SK-N-SH (cell line): ENCODE data around the gene USP6. TPM values are rescaled to one million over a fixed set of nuclear protein-coding genes. Genes with fewer than 3 reads are reported as not detected.
"Not testable (repeated sequence)": the region's sequence is repeated elsewhere in the genome, so short reads cannot be mapped to it uniquely, and the experiment has no call there.

Source experiments
- CTCF ChIA-PET: fragments of 300-600, 350-600 bp; formaldehyde crosslinking; extraction: SDS; loops from one replicate; lab custom pipeline; 2021; lab: Yijun Ruan, JAX
- POLR2A ChIA-PET: fragments of 350-600 bp; sonication (Branson Sonifier 250); formaldehyde crosslinking; extraction: SDS; loops from one replicate; lab custom pipeline; 2020; ENCODE audit warnings: antibody characterized with exemption, inconsistent platforms; lab: Yijun Ruan, JAX
- DNase-seq: peaks from one replicate; pipeline ENCODE4 v3.0.0; 2012
- H2AFZ ChIP-seq: fragments of 200-600 bp; sonication (generic); 2 replicates; pipeline ENCODE4 v1.8.1; 2016; ENCODE audit warnings: antibody characterized with exemption, mild to moderate bottlenecking, low read depth
- H3F3A ChIP-seq: fragments of 200-600 bp; sonication (generic); replicated peaks from 2 replicates; pipeline ENCODE3; 2016; ENCODE audit warnings: antibody characterized with exemption, mild to moderate bottlenecking; ENCODE audit not compliant: insufficient read depth
- H3K27ac ChIP-seq, 2 experiments: fragments of 200-500 bp in 1 of 2; fragments of 200-600 bp in 1 of 2; sonication (Bioruptor generic) in 1 of 2; sonication (generic), shearing (Covaris generic) in 1 of 2; 2 replicates each; pipeline versions ENCODE4 v1.5.1 to v1.6.1; 2014 to 2016; ENCODE audit warnings: low read depth in 2 of 2, inconsistent platforms in 1 of 2, low read length in 1 of 2, mild to moderate bottlenecking in 1 of 2, mixed read lengths in 1 of 2
- H3K27me3 ChIP-seq: fragments of 200-600 bp; sonication (generic), shearing (Covaris generic); 2 replicates; pipeline ENCODE4 v1.6.1; 2016; ENCODE audit warnings: mixed run types; ENCODE audit not compliant: insufficient read depth
- H3K36me3 ChIP-seq, 2 experiments: fragments of 200-500 bp in 1 of 2; fragments of 200-600 bp in 1 of 2; sonication (Bioruptor generic) in 1 of 2; sonication (generic) in 1 of 2; replicated peaks in 1 of 2; 2 replicates each; pipeline versions ENCODE3 to v1.5.1; 2014 to 2016; ENCODE audit warnings: low read length in 1 of 2, mild to moderate bottlenecking in 1 of 2; ENCODE audit not compliant: insufficient read depth in 2 of 2, control insufficient read depth in 1 of 2
- H3K4me1 ChIP-seq, 2 experiments: fragments of 200-500 bp in 1 of 2; fragments of 200-600 bp in 1 of 2; sonication (Bioruptor generic) in 1 of 2; sonication (generic), shearing (Covaris generic) in 1 of 2; 2 replicates each; pipeline versions ENCODE4 v1.5.1 to v1.6.1; 2014 to 2016; ENCODE audit warnings: low read depth in 1 of 2, low read length in 1 of 2, mixed run types in 1 of 2; ENCODE audit not compliant: insufficient read depth in 2 of 2, control insufficient read depth in 1 of 2
- H3K4me2 ChIP-seq: fragments of 200-600 bp; sonication (generic), shearing (Covaris generic); 2 replicates; pipeline ENCODE4 v1.6.1; 2017; ENCODE audit warnings: mixed run types
- H3K4me3 ChIP-seq, 2 experiments: fragments of 200-500 bp in 1 of 2; fragments of 200-600 bp in 1 of 2; sonication (Bioruptor generic) in 1 of 2; sonication (generic), shearing (Covaris generic) in 1 of 2; 2 replicates each; pipeline versions ENCODE4 v1.5.1 to v1.8.1; 2014 to 2016; ENCODE audit warnings: low read depth in 2 of 2, inconsistent platforms in 1 of 2, low read length in 1 of 2, mild to moderate bottlenecking in 1 of 2, mixed read lengths in 1 of 2, moderate library complexity in 1 of 2
- H3K79me2 ChIP-seq: fragments of 200-600 bp; sonication (generic); 2 replicates; pipeline ENCODE4 v1.8.1; 2017; ENCODE audit warnings: mild to moderate bottlenecking; ENCODE audit not compliant: insufficient read depth
- H3K9ac ChIP-seq: fragments of 200-600 bp; sonication (generic); 2 replicates; pipeline ENCODE4 v1.6.1; 2017; ENCODE audit warnings: mixed run types
- H3K9me2 ChIP-seq: fragments of 200-600 bp; sonication (generic); 2 replicates; pipeline ENCODE4 v1.6.1; 2017; ENCODE audit warnings: mixed run types
- H3K9me3 ChIP-seq: fragments of 200-600 bp; sonication (generic); 2 replicates; pipeline ENCODE4 v1.6.1; 2017; ENCODE audit warnings: mixed run types, mild to moderate bottlenecking, moderate library complexity
- H4K20me1 ChIP-seq: fragments of 200-600 bp; sonication (generic); 2 replicates; pipeline ENCODE4 v1.6.1; 2017; ENCODE audit warnings: mild to moderate bottlenecking, mixed run types; ENCODE audit not compliant: insufficient read depth
- CHD2 ChIP-seq: fragments of 150-350 bp; IDR thresholded peaks from 2 replicates; pipeline ENCODE4 v1.6.1; 2018; ENCODE audit warnings: low read length; ENCODE audit not compliant: partially characterized antibody
- ELF1 ChIP-seq: IDR thresholded peaks from 2 replicates; pipeline ENCODE4 v1.4.0; 2012
- EP300 ChIP-seq, 2 experiments: IDR thresholded peaks; 2 replicates each; pipeline versions ENCODE4 v1.4.0 to v1.6.1; 2012; ENCODE audit warnings: borderline replicate concordance in 1 of 2, low read depth in 1 of 2, low read length in 1 of 2
- EZH2phosphoT487 ChIP-seq: fragments of 200-600 bp; sonication (generic); IDR thresholded peaks from 2 replicates; pipeline ENCODE4 v1.6.1; 2017; ENCODE audit warnings: low read depth, mixed run types, mild to moderate bottlenecking, antibody characterized with exemption, moderate library complexity, borderline replicate concordance
- FOXM1 ChIP-seq: IDR thresholded peaks from 2 replicates; pipeline ENCODE4 v1.4.0; 2012; ENCODE audit warnings: low read depth, mild to moderate bottlenecking
- GATA2 ChIP-seq: sonication (generic); formaldehyde crosslinking; IDR thresholded peaks from 2 replicates; pipeline ENCODE4 v1.5.0; 2020; ENCODE audit warnings: mild to moderate bottlenecking, missing genetic modification reagents
- IRF3 ChIP-seq: fragments of 150-350 bp; IDR thresholded peaks from 2 replicates; pipeline ENCODE4 v1.6.1; 2016; ENCODE audit warnings: mild to moderate bottlenecking, low read depth, low read length
- JUND ChIP-seq: IDR thresholded peaks from 2 replicates; pipeline ENCODE4 v1.4.0; 2012
- MAX ChIP-seq: IDR thresholded peaks from 2 replicates; pipeline ENCODE4 v1.4.0; 2012; ENCODE audit warnings: low read depth
- MEF2A ChIP-seq: IDR thresholded peaks from 2 replicates; pipeline ENCODE4 v1.4.0; 2012; ENCODE audit warnings: low read depth, borderline replicate concordance
- MXI1 ChIP-seq: IDR thresholded peaks from 2 replicates; pipeline ENCODE4 v1.6.1; 2012; ENCODE audit warnings: mild to moderate bottlenecking, low read depth, low read length, improper control_type of control experiment
- PBX3 ChIP-seq: IDR thresholded peaks from 2 replicates; pipeline ENCODE4; 2012
- POLR2AphosphoS5 ChIP-seq: IDR thresholded peaks from 2 replicates; pipeline ENCODE4 v1.6.1; 2012; ENCODE audit warnings: low read depth, low read length
- RFX5 ChIP-seq: IDR thresholded peaks from 2 replicates; pipeline ENCODE4 v1.6.1; 2012; ENCODE audit warnings: mild to moderate bottlenecking, improper control_type of control experiment, low read length
- TAF1 ChIP-seq: IDR thresholded peaks from 2 replicates; pipeline ENCODE4 v1.6.1; 2012; ENCODE audit warnings: low read depth, mild to moderate bottlenecking, low read length, moderate library complexity, borderline replicate concordance
- TCF12 ChIP-seq: IDR thresholded peaks from 2 replicates; pipeline ENCODE4 v1.4.0; 2012
- TEAD4 ChIP-seq: IDR thresholded peaks from 2 replicates; pipeline ENCODE4 v1.4.0; 2012; ENCODE audit warnings: mild to moderate bottlenecking, borderline replicate concordance; ENCODE audit not compliant: insufficient read depth
- USF1 ChIP-seq: IDR thresholded peaks from 2 replicates; pipeline ENCODE4 v1.4.0; 2012; ENCODE audit warnings: low read depth, borderline replicate concordance
- YY1 ChIP-seq: IDR thresholded peaks from 2 replicates; pipeline ENCODE4 v1.4.0; 2012; ENCODE audit warnings: low read depth, mild to moderate bottlenecking
- ZBTB33 ChIP-seq: IDR thresholded peaks from 2 replicates; pipeline ENCODE4 v1.4.0; 2012; ENCODE audit warnings: low read depth, borderline replicate concordance
- WGBS: methylation state at CpG from one replicate; pipeline ENCODE4 v1.1.6; 2017; ENCODE audit warnings: low lambda C conversion rate; 5-methylcytosine and 5-hydroxymethylcytosine counted together
- polyA plus RNA-seq, 3 experiments: library from polyadenylated mRNA; depleted of rRNA; stranded (reverse); fragments of >200 nt; gene quantifications; 2 replicates each; pipeline ENCODE4 v1.2.3, GENCODE V29; 2012

The USP6 gene
- polyA plus RNA-seq, 1 of the 3 experiments (the other 2 are of a cell fraction), result not detected

GRCh38 chr17:5220074-5220473 lies 104.2 kb downstream of the USP6 start:
- Histone ChIP-seq H3K9me2 (no peaks in the 10 kb centered on the region), H2AFZ (no peak overlapping the region), H3K79me2 (no peaks in the 10 kb centered on the region), H3K27ac (no peak overlapping the region), H3K9me3 (no peaks in the 10 kb centered on the region), H3K9ac (no peak overlapping the region), H4K20me1 (no peaks in the 10 kb centered on the region), H3F3A (no peaks in the 10 kb centered on the region), H3K27me3 (no peaks in the 10 kb centered on the region), H3K4me3 (no peak overlapping the region), H3K4me2 (no peak overlapping the region), H3K4me1 (no peaks in the 10 kb centered on the region), H3K36me3 (no peaks in the 10 kb centered on the region)
- no peak for DNase-seq
- ChIA-PET POLR2A (no interaction called here), CTCF (no interaction called here)
- no peak for TF ChIP-seq POLR2AphosphoS5
- TF ChIP-seq ZBTB33, result no peak
- no peak for TF ChIP-seq MAX
- no peak for TF ChIP-seq JUND
- no peak for TF ChIP-seq CHD2
- no peak for TF ChIP-seq FOXM1
- TF ChIP-seq YY1, result no peak
- no peak for TF ChIP-seq GATA2 (CRISPR knock-in tag)
- no peak for TF ChIP-seq PBX3
- no peak for TF ChIP-seq TAF1
- TF ChIP-seq RFX5, result no peak
- no peak for TF ChIP-seq EZH2phosphoT487
- no peak for TF ChIP-seq USF1
- no peak for TF ChIP-seq EP300 (IDR thresholded peaks at IDR 0.05; ENCODE audit: borderline replicate concordance in 1 of 2, low read depth in 1 of 2, low read length in 1 of 2)
- TF ChIP-seq IRF3, result no peak
- no peak for TF ChIP-seq TEAD4
- no peak for TF ChIP-seq MEF2A
- TF ChIP-seq MXI1, result no peak
- TF ChIP-seq TCF12, result no peak
- TF ChIP-seq ELF1, result no peak
- WGBS, result 71% methylated on average over 5 of the region's 5 CpGs

GRCh38 chr17:5221912-5222311 lies 106.1 kb downstream of the USP6 start:
- H3K9ac ChIP-seq, CTCF ChIA-PET: not testable (repeated sequence)

More at GRCh38 chr17:5221912-5222311, 106.1 kb downstream of the USP6 start:
- H3F3A ChIP-seq, POLR2A ChIA-PET, H3K4me2 ChIP-seq, H3K9me2 ChIP-seq, H3K4me3 ChIP-seq, H2AFZ ChIP-seq, H3K27me3 ChIP-seq, H3K79me2 ChIP-seq, H3K36me3 ChIP-seq, H3K27ac ChIP-seq, H3K4me1 ChIP-seq, H4K20me1 ChIP-seq, DNase-seq, H3K9me3 ChIP-seq: not testable (repeated sequence)
- WGBS, result 92% methylated on average over 12 of the region's 12 CpGs
